NCI-H82 (cell line): ENCODE measurements around the gene MDP1.
"Not testable (repeated sequence)": the region's sequence is repeated elsewhere in the genome, so short reads cannot be mapped to it uniquely, and the experiment has no call there.

Experiments used
- DNase-seq: peaks from one replicate; lab custom pipeline; 2025; lab: John Stamatoyannopoulos, UW

Gene MDP1

DNA sequence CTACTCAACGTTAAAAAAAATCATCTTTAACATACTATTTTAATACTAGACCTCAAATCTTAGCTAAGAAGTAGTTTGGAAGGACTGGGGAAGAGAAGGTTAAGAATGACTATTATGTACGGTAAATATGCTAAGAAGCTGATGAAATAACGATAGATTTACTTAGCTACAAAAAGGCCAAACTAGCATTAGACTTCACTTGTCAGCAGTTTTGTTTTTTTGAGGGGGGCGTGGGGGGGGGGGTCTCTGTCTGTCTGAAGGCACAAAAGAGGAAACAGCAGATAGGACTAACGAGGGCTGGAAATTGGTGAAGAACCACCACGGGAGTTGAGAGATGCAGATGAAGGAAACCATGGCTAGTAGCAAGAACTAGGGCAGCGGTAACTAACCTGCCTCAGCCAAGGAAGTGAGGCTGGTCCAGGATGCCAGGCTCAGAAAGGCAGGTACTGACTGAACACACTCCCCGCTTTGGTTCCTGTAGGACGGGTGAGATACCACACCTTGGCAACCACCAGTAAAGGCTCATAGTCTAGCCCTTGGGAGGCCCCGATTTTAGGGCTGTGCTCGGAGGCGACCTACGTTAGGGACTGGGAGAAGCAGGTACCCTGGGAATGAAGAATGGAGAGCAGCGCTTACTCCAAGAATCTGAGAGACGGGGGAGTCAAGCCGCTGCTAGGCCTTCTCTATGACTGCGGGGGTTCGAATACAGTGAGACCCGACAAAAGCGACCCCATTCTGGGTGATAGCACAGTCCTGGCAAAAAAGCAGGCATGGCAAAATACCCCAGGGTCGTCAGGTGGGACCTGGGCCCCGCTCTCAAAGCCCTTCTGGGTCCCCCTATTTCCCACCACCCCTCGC, 15.6 kb upstream of the MDP1 start:
- no peak for DNase-seq

DNA sequence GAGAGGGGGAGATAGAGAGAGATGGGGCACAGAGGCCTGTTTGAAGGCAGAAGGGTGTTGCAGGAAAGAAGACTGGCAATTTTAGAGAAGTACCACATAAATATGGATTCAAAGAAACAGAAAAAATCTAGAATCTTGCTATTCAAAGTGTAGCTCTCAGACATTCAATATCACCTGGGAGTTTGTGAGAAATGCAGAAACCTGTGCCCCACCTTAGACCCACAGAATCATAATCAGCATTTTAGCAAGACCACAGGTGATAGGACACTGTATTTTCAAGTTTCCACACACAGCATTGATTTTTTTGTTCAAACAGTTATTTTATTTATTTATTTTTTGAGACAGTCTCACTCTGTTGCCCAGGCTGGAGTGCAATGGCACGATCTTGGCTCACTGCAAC, 13.0 kb upstream of the MDP1 start:
- DNase-seq = no peak

DNA sequence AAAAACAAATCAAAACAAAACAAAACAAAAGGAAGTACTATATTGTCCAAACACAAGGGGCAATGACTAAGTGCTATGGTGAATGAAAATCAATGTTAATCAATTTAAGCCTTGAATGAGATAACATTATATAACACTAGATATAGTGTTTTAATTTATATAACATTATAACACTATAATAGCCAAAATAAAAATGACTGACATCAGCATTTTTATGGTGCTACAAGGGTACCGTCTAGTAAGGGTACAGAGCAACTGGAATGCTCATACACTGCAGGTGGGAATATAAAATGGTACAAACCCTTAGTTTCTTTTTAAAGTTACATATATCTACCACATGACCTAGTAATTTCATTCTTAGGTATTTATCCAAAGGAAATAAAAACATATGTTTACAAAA, 10.6 kb upstream of the MDP1 start:
- DNase-seq = no peak

DNA sequence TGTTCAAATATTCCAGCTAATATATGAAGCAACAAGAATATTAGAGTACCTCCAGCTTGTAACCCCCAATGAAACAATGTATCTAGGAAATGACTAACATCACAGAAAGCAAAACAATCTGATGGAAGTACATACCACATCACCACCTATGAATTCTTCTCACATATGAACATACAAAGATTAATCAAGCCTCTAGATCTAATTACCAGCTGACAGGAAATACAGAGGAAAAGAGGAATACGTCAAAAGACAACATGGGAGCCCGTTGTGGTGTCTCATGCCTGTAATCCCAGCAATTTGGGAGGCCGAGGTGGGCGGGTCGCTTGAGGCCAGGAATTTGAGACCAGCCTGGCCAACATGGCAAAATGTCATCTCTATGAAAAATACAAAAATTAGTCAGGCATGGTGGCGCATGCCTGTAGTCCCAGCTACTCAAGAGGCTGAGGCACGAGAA, 8.8 kb upstream of the MDP1 start:
- no peak for DNase-seq

DNA sequence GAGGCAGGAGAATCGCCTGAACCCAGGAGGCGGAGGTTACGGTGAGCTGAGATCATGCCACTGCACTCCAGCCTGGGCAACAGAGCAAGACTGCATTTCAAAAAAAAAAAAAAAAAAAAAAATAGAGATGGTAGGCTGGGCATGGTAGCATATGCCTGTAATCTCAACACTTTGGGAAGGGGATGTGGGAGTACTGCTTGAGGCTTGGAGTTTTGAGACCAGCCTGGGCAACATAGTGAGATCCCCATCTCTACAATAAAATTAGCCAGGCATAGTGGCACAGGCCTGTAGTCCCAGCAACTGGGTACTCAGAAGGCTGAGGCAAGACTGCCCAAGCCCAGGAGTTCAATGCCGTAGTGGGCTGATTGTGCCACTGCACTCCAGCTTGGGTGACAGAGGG, 7.1 kb upstream of the MDP1 start:
- DNase-seq = not testable (repeated sequence)

DNA sequence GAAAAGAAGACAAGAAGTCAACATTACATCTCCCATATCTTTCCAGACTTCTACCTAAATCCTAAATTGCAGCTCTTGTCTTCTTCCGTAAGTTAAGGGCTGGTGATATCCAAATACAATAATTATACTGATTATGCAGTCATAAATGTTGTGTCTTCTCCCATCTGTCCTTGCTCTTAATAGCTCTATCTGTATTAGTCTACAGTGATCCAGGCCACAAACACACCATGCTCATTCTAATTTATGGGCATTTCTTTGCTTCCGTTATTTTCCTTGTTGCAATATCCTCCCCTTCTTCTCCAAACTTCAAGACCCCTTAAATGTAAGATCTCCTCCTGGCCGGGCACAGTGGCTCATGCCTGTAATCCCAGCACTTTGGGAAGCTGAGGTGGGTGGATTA, 3.7 kb upstream of the MDP1 start:
- DNase-seq = no peak

DNA sequence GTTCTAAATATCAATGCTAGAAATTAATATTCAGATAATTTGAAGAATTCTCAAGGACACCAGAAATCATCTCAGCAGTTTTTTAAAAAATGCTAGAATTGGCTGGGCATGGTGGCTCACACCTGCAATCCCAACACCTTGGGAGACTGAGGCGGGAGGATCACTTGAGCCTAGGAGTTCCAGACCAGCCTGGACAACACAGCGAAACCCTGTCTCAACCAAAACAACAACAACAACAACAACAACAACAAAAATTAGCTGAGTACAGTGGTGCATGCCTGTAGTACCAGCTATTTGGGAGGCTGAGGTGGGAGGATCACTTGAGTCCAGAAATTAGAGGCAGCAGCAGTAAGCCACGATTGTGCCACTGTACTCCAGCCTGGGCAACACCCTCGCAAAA, 3.2 kb upstream of the MDP1 start:
- no peak for DNase-seq

DNA sequence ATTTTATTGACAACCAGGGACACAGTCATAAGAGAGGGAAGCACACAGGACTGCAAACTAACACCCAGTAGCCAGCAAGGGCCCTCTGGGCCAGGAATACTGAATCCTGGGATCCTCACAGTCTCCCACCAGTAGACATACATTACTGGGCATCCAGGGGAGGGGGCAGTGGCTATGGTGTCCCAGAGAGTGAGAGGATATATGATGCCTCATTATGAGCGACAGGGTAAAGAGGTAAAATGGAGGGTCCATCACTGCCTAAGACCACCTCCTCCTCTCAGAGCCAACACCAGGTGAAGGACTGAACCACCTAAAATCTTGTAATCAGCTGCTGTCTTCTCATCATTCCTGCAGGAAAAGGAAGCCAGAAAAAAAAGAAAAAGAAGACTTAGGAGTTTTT, 1.0 kb upstream of the MDP1 start:
- DNase-seq = not testable (repeated sequence)

DNA sequence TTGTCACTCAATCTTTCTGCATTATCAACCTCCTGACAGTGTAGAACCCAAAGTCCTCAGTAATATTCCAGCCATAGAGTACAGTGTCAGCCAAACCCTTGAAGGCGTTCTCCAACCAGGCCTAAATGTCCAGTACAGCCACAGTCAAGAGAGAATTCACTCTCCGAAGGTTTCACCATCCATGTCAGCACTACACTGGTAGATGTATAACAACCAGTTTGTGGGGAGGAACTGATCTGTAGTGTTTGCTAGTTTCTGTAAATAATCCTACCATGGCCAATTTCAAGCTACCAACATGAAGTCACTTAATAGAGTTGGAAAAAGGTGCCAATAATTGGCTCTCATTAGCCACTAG, 456 bp upstream of the MDP1 start:
- no peak for DNase-seq

DNA sequence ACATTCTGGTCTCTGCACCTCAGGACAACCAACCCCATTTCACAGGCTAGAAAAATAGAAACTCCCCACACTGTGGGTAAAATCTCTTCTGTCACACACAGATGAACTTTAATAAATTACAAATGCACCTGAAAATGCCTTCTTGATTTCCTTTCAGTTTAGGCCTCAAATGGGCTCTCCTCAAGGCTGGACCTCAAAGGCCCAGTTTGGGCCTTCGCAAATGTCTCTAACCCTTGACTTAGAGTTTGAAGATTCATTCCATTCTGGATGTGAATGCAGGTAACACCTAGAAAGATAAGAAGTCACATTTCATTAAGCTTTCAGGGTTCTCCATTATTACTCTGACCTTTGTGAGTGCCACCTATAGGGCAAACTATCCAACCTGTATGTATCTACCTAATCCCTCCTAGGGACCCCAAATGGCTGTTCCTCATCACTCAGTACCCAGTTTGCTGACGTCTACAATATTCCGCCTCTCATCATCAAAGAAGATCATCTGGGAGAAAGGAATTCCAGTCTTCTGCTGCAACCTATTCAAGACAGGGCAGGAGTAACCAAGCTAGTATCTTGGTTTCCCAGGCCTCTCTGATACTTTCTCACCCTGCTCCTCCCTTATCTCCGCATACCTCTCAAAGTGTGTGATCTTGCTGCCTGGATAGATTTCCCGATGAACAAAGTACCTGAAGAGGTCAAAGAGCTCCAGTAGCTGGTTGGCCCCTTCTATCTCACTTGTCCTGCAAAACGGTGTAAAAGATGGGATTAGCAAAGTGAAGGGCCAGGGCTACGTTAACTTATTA, 1.8 kb downstream of the MDP1 start:
- no peak for DNase-seq

DNA sequence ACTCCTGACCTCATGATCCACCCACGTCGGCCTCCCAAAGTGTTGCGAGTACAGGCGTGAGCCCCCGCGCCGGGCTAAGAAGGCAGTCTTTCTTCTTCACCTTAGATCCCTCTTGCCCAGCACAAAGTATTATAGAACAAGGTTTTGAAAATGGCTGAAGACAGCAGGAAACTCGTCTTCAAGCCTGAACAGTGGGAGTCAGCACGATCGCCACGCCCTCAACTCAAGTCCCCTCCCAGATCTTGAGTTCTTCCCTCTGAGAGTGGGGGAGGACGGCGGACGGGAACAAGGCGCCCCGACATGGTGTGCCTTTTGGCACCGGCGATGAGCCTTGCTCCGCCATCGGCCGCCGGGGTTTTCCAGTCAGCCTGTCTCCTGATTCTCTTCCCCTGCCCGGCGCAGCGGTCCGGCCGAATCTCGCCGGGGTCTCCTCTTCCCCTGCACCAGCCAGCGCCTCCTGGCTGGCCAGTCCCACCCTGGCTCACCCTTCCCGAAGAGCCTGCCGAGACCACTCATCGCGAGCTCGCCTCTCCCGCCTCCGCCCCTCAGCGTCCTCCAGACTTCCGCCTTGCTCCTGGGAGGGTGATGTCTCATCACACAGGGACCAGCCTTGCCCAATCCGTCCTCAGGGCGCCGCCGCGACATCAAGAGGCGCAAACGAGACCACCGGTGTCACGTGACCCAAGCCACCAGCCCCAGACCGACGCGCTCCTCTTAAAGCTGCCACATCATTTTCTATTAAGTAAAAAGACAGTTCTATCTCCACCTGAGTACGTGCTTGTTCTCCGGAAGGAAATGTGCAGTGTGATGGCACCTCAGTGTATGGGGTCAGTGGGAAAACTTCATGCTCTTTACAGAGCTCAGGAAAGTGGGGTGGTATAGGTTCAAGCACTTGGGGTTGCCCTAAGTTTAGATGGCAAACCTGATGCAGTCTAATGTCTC, 2.7 kb downstream of the MDP1 start, which contains the start of gene CHMP4A:
Gene CHMP4A, minus strand, starts transcription at position 565 of the 942 bp plus-strand sequence. Its CDS starts 49 bp downstream, at position 516.
- peak; percentile 98 for DNase-seq

DNA sequence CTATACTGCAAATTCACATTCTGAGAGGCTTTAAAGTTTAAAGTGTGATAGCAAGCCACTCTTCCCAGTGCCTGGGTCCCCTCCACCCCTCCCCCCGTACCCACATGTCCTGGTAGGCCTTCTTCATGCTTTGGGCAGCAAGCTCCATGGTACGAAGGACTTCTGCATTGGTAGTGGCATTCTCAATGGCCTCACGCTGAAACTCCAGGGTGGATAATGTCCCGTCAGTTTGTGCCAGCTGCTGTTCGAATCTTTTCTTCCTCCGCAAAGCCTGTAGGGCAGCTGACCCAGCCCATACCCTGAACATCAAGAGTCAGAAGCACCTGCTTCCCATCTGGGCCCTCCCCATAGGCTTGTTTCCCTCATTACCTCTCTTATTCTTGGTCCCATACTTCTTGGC, 4.6 kb downstream of the MDP1 start:
- DNase-seq = no peak

DNA sequence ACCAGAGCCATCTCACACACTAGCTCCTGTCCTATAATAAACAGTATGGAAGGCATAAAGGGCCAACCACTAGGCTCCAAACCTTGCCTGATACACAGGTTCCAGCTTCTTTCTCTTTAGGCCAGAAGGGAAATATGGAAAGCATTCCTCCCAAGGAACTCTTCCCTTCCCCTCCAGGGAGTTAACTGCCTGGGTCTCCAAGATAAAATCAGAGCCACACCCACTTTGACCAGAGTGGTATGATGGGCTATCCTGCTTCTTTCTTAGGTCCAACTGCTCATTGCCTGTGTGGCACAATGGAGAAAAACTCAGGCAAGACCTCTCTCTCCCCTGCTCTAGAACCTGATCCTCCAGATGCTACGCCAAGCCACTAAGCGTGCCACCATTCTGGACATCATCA, 8.2 kb downstream of the MDP1 start:
- no peak for DNase-seq

DNA sequence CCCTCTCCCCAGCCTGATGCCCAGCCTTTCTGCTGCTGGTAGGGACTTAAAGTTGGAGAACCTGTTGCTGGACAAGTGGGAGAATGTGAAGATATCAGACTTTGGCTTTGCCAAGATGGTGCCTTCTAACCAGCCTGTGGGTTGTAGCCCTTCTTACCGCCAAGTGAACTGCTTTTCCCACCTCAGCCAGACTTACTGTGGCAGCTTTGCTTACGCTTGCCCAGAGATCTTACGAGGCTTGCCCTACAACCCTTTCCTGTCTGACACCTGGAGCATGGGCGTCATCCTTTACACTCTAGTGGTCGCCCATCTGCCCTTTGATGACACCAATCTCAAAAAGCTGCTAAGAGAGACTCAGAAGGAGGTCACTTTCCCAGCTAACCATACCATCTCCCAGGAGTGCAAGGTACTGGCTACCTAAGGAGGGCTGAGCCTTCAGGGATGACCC, 8.7 kb downstream of the MDP1 start:
- no peak for DNase-seq

DNA sequence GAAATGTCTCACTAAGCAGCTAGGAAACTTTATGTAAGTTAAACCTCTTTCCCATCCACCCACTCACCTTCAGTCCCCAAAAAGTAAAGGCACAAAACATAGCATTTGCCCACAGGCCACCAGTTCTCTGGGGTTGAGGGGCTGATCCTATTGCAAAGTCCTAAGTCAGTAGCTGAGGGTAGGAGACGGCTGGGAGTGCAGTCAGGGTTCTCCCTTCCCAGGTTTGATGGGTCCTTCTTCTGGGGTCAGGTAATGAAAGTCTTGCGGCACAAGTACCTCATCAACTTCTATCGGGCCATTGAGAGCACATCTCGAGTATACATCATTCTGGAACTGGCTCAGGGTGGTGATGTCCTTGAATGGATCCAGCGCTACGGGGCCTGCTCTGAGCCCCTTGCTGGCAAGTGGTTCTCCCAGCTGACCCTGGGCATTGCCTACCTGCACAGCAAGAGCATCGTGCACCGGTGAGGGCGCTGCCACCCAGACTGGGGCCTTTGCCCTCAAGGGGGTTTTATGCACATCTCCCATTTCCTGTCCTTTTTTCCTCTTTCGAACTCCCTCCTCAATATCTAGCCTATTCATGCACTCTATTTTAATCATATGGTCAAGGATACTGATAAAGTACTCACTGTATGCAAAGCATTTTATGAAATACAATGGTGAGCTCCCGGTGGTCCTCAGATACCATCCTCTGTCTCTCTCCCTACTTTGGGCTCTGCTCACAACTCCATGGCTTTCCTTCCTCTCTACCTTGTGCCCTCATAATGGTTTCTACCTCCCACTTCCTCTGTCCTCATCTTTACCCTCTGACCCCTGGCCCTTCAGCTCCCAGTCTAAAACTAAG, 9.4 kb downstream of the MDP1 start:
- no peak for DNase-seq

DNA sequence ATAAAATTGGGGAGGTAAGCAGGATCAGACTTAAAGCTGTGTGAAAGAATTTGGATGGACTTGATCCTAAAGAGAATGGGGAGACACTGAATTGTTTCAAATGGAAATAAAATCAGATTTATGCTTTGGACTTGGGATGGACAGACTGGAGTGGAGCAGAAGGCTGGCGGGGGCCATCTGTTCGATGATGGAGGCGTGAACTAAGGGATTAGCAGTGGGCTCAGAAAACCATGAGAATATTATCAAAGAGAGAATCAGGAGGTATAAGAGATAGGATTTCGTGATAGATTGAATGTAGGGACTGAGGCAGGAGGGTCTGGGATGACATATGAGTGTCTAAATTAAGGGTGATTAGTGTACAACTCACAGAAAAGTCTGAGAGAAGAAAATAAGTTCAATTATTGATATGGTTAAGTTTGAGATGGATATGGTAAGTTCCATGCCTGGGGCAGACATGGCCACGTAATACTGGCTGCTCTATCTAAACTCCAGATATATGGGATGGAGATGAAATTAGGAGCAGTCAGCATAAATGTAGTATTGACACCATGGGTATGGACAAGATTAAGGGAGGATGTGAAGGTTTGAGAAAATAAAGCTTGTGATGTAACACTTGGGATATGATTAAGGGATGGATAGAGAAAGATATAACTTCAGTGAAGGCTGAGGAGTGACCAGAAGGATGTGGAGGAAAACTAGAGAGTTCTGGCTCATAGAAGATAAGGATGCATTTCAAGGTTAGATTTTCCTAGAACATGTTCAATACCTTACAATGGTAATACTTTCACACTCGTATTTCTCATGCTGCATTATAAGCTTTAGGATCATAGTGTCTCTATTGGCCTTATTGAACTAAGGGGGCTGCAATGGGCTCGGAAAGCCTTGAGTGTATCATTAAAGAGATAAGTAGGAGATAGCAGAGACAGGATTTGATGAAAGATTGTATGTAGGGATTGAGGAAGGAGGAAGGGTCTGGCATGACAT, 11.4 kb downstream of the MDP1 start:
- DNase-seq = peak; percentile 77

DNA sequence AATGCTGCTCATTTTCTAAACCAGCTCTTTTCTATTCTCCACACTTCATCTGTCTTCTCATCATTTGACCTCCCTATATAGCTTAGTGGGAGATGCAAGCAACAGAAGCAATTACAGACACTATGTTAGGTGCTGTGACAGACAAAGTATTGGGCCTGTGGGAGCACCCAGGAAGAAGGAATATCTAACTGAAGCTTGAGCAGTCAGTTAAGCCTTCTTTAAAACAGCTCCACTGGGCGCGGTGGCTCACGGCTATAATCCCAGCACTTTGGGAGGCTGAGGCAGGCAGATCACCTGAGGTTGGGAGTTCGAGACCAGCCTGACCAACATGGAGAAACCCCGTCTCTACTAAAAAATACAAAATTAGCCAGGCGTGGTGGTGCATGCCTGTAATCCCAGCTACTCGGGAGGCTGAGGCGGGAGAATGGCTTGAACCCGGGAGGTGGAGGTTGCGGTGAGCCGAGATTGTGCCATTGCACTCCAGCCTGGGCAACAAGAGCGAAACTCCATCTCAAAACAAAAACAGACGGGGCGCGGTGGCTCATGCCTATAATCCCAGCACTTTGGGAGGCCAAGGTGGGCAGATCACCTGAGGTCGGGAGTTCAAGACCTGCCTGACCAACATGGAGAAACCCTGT, 12.5 kb downstream of the MDP1 start:
- DNase-seq = not testable (repeated sequence)

DNA sequence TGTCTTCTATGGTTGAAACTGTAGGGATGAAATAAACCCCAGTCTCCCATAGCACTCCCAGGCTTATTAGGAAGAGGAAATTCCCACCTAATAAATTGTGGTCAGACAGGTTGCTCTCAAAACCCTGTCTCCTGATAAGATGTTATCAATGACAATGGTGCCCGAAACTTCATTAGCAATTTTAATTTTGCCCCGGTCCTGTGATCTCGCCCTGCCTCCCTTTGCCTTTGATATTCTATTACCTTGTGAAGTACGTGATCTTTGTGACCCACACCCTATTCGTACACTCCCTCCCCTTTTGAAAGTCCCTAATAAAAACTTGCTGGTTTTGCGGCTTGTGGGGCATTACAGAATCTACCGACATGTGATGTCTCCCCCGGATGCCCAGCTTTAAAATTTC, 13.3 kb downstream of the MDP1 start:
- not testable (repeated sequence) for DNase-seq

DNA sequence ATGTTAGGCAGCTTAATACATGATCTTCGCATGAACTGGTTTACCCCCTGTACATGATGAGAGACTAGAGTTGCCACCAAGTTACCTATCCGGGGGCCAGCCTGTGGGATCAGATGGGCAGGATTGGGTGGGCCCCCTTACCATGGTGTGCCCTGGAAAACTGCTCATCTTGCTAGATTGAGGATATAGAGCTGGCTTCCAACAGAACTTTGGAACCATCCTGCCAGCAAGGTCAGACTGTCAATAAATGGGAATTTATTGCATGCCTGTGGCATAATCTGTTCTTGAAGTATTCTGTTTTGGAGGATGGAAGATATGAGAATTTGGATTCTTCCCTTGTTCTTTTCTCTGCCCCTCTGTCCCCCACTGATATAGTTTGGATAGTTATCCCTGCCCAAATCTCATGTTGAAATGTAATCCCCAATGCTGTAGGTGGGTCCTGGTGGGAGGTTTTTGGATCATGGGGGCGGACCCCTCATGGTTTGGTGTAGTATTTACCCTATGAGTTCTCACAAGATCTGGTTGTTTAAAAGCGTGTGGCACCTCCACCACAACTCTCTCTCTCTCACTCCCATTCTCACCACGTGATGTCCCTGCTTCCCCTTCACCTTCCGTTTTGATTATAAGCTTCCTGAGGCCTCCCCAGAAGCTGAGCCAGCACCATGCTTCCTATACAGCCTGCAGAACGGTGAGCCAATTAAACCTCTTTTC, 16.9 kb downstream of the MDP1 start:
- DNase-seq = no peak
